ENCODE measurements around the gene HOOK2. TPM values are rescaled to one million over a fixed set of nuclear protein-coding genes. Genes with fewer than 3 reads are reported as not detected.
"Not testable (repeated sequence)": the region's sequence is repeated elsewhere in the genome, so short reads cannot be mapped to it uniquely, and the experiment has no call there.

Gene HOOK2
- total and polyA plus RNA-seq, 7 experiments from 2014 or later: 4.0 to 37.5 (median 20.1) TPM

DNA sequence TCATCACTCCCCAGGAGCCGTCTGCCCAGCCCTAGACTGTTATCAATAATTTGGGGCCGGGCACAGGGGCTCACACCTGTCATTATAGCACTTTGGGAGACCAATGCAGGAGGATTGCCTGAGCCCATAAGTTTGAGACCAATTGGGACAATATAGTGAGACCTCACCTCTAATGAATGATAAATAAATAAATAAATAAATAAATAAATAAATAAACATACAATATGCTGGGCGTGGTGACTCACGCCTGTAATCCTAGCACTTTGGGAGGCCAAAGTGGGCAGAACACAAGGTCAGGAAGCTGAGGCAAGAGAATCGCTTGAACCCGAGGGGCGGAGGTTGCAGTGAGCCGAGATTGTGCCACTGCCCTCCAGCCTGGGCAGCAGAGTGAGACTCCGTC lies 62.0 kb downstream of the HOOK2 start:
- H3K27me3 Mint-ChIP-seq; H3K4me1 Mint-ChIP-seq; H3K27me3 ChIP-seq (ENCODE audit: control insufficient read depth in 2 of 2, insufficient read depth in 2 of 2, low read length in 2 of 2); POLR2A ChIA-PET; H3K27ac ChIP-seq (ENCODE audit: low read depth, low read length); H3K9me3 Mint-ChIP-seq; H3K4me1 ChIP-seq (ENCODE audit: control insufficient read depth in 2 of 2, insufficient read depth in 2 of 2, low read length in 2 of 2); H3K4me3 ChIP-seq (ENCODE audit: low read length); H3K27ac Mint-ChIP-seq; intact Hi-C loops (cut with micrococcal nuclease); H3K4me3 Mint-ChIP-seq; DNase-seq; H3K9me3 ChIP-seq (ENCODE audit: control insufficient read depth in 2 of 3, low read length in 3 of 3); ATAC-seq: not testable (repeated sequence)
- peaks cover 0 to 39% (median 4%) of the 10 kb centered on the region in 5 donors for H3K36me3 Mint-ChIP-seq
- CTCF ChIA-PET: interaction anchor here (1.6 kb wide), 1 partner anchor 44 kb away, joined by 6 read pairs; no protein-coding TSS in a partner anchor
- H3K36me3 ChIP-seq (ENCODE audit: control insufficient read depth in 2 of 3, insufficient read depth in 3 of 3, low read length in 3 of 3): peaks cover 0 to 68% (median 9%) of the 10 kb centered on the region in 3 experiments

Small RNA genes within 50 kb of the gene (microRNA-seq; reads per million reads assigned to microRNA genes)
- not detected for gene MIR5684 (ENCODE audit: borderline microRNAs expressed)

Other genes with a start within 250 kb of the HOOK2 start
- gene ZNF564, start 224.1 kb downstream of the HOOK2 start, total RNA-seq: 10 to 100 TPM; 10.5 to 33.6 (median 19.0) TPM
- 10 to 100 TPM; 15.3 to 17.9 TPM for gene ZNF564, start 224.1 kb downstream of the HOOK2 start, polyA plus RNA-seq
- 10 to 100 TPM; 10.3 to 14.9 (median 11.6) TPM for gene ZNF490, start 164.7 kb downstream of the HOOK2 start, total RNA-seq
- gene ZNF490, start 164.7 kb downstream of the HOOK2 start, polyA plus RNA-seq: 1 to 10 TPM; 4.6 to 5.3 TPM
- 10 to 100 TPM; 29.1 to 53.3 (median 38.7) TPM for gene ZNF791, start 164.6 kb downstream of the HOOK2 start, total RNA-seq
- 10 to 100 TPM; 12.6 to 13.1 TPM for gene ZNF791, start 164.6 kb downstream of the HOOK2 start, polyA plus RNA-seq
- gene MAN2B1, start 108.8 kb downstream of the HOOK2 start, total RNA-seq: 100 to 1,000 TPM; 105 to 215 (median 138) TPM
- 10 to 100 TPM; 40.6 to 59.5 TPM for gene MAN2B1, start 108.8 kb downstream of the HOOK2 start, polyA plus RNA-seq
- 10 to 100 TPM in 3 of 5 experiments, 1 to 10 TPM in 2; 7.8 to 18.6 (median 14.7) TPM for gene WDR83, start 108.7 kb downstream of the HOOK2 start, total RNA-seq
- gene WDR83, start 108.7 kb downstream of the HOOK2 start, polyA plus RNA-seq: 10 to 100 TPM; 13.9 to 20.6 TPM
- 100 to 1,000 TPM; 125 to 223 (median 174) TPM for gene DHPS, start 93.7 kb downstream of the HOOK2 start, total RNA-seq
- gene DHPS, start 93.7 kb downstream of the HOOK2 start, polyA plus RNA-seq: 100 to 1,000 TPM; 113 to 124 TPM
- gene GNG14, start 87.6 kb downstream of the HOOK2 start, total RNA-seq: not detected
- gene GNG14, start 87.6 kb downstream of the HOOK2 start, polyA plus RNA-seq: not detected
- gene FBXW9, start 78.9 kb downstream of the HOOK2 start, total RNA-seq: 1 to 10 TPM; 2.5 to 8.6 (median 4.3) TPM
- 1 to 10 TPM; 4.9 to 8.5 TPM for gene FBXW9, start 78.9 kb downstream of the HOOK2 start, polyA plus RNA-seq
- gene TNPO2, start 51.6 kb downstream of the HOOK2 start, total RNA-seq: 10 to 100 TPM; 53.5 to 78.7 (median 62.5) TPM
- 1 to 10 TPM; 2.0 to 3.8 TPM for gene TNPO2, start 51.6 kb downstream of the HOOK2 start, polyA plus RNA-seq
- gene TRIR, start 40.9 kb downstream of the HOOK2 start, total RNA-seq: 100 to 1,000 TPM; 175 to 225 (median 192) TPM
- 100 to 1,000 TPM; 177 to 216 TPM for gene TRIR, start 40.9 kb downstream of the HOOK2 start, polyA plus RNA-seq
- 10 to 100 TPM; 22.6 to 60.3 (median 27.0) TPM for gene GET3, start 38.1 kb downstream of the HOOK2 start, total RNA-seq
- 10 to 100 TPM; 47.1 to 50.4 TPM for gene GET3, start 38.1 kb downstream of the HOOK2 start, polyA plus RNA-seq
- not detected for gene BEST2, start 23.8 kb downstream of the HOOK2 start, total RNA-seq
- not detected for gene BEST2, start 23.8 kb downstream of the HOOK2 start, polyA plus RNA-seq
- gene JUNB, start 15.9 kb upstream of the HOOK2 start, total RNA-seq: 1,000 to 10,000 TPM in 2 of 5 experiments, 100 to 1,000 TPM in 3; 107 to 2,198 (median 203) TPM
- 1,000 to 10,000 TPM in 1 of 2 donors, 100 to 1,000 TPM in 1; 690 to 1,125 TPM for gene JUNB, start 15.9 kb upstream of the HOOK2 start, polyA plus RNA-seq
- gene PRDX2, start 26.2 kb upstream of the HOOK2 start, total RNA-seq: 100 to 1,000 TPM in 3 of 5 experiments, 10 to 100 TPM in 2; 75.1 to 297 (median 117) TPM
- gene PRDX2, start 26.2 kb upstream of the HOOK2 start, polyA plus RNA-seq: 100 to 1,000 TPM; 313 to 359 TPM
- gene THSD8, start 26.5 kb upstream of the HOOK2 start, total RNA-seq: 10 to 100 TPM in 1 of 5 experiments, 1 to 10 TPM in 2, under 1 TPM in 1, not detected in 1; 0.80 to 18.9 (median 2.1) TPM
- gene THSD8, start 26.5 kb upstream of the HOOK2 start, polyA plus RNA-seq: not detected
- 10 to 100 TPM in 2 of 5 experiments, 1 to 10 TPM in 3; 1.6 to 30.9 (median 9.3) TPM for gene RNASEH2A, start 31.0 kb upstream of the HOOK2 start, total RNA-seq
- 10 to 100 TPM; 20.3 to 20.4 TPM for gene RNASEH2A, start 31.0 kb upstream of the HOOK2 start, polyA plus RNA-seq
- not detected for gene RTBDN, start 59.0 kb upstream of the HOOK2 start, total RNA-seq
- gene RTBDN, start 59.0 kb upstream of the HOOK2 start, polyA plus RNA-seq: not detected
- under 1 TPM in 4 of 5 experiments, not detected in 1; 0.51 to 0.93 (median 0.71) TPM for gene MAST1, start 63.0 kb upstream of the HOOK2 start, total RNA-seq
- 1 to 10 TPM in 1 of 2 donors, under 1 TPM in 1; 0.70 to 3.5 TPM for gene MAST1, start 63.0 kb upstream of the HOOK2 start, polyA plus RNA-seq
- gene DNASE2, start 105.9 kb upstream of the HOOK2 start, total RNA-seq: 10 to 100 TPM; 14.2 to 29.9 (median 28.1) TPM
- gene DNASE2, start 105.9 kb upstream of the HOOK2 start, polyA plus RNA-seq: 10 to 100 TPM; 43.6 to 52.9 TPM
- under 1 TPM in 2 of 5 experiments, not detected in 3; 0.32 to 0.41 TPM for gene KLF1, start 111.6 kb upstream of the HOOK2 start, total RNA-seq
- gene KLF1, start 111.6 kb upstream of the HOOK2 start, polyA plus RNA-seq: not detected
- gene GCDH, start 115.6 kb upstream of the HOOK2 start, total RNA-seq: 10 to 100 TPM; 40.1 to 74.2 (median 54.5) TPM
- gene GCDH, start 115.6 kb upstream of the HOOK2 start, polyA plus RNA-seq: 10 to 100 TPM; 22.0 to 23.2 TPM
- 1 to 10 TPM in 3 of 5 experiments, under 1 TPM in 1, not detected in 1; 0.78 to 3.3 (median 2.3) TPM for gene SYCE2, start 143.7 kb upstream of the HOOK2 start, total RNA-seq
- gene SYCE2, start 143.7 kb upstream of the HOOK2 start, polyA plus RNA-seq: 1 to 10 TPM in 1 of 2 donors, not detected in 1; 1.4 TPM
- 100 to 1,000 TPM in 1 of 5 experiments, 10 to 100 TPM in 4; 25.9 to 109 (median 52.6) TPM for gene FARSA, start 158.2 kb upstream of the HOOK2 start, total RNA-seq
- 10 to 100 TPM; 58.0 to 88.3 TPM for gene FARSA, start 158.2 kb upstream of the HOOK2 start, polyA plus RNA-seq
- gene CALR, start 163.1 kb upstream of the HOOK2 start, total RNA-seq: 1,000 to 10,000 TPM in 1 of 5 experiments, 100 to 1,000 TPM in 4; 449 to 1,130 (median 502) TPM
- 100 to 1,000 TPM; 142 to 155 TPM for gene CALR, start 163.1 kb upstream of the HOOK2 start, polyA plus RNA-seq
- 100 to 1,000 TPM in 2 of 5 experiments, 10 to 100 TPM in 3; 75.0 to 111 (median 96.4) TPM for gene RAD23A, start 170.3 kb upstream of the HOOK2 start, total RNA-seq
- gene RAD23A, start 170.3 kb upstream of the HOOK2 start, polyA plus RNA-seq: 10 to 100 TPM; 85.5 to 87.2 TPM
- gene GADD45GIP1, start 181.7 kb upstream of the HOOK2 start, total RNA-seq: 10 to 100 TPM in 4 of 5 experiments, 1 to 10 TPM in 1; 8.5 to 17.0 (median 13.8) TPM
- 10 to 100 TPM; 58.1 to 60.3 TPM for gene GADD45GIP1, start 181.7 kb upstream of the HOOK2 start, polyA plus RNA-seq
- gene DAND5, start 194.0 kb upstream of the HOOK2 start, total RNA-seq: not detected
- not detected for gene DAND5, start 194.0 kb upstream of the HOOK2 start, polyA plus RNA-seq
- 1 to 10 TPM; 2.4 to 7.7 (median 6.3) TPM for gene NFIX, start 219.9 kb upstream of the HOOK2 start, total RNA-seq
- under 1 TPM; 0.41 to 0.77 TPM for gene NFIX, start 219.9 kb upstream of the HOOK2 start, polyA plus RNA-seq

All from naive thymus-derived CD4-positive, alpha-beta T cell (primary cell).